ENCODE results near the gene KAZN.

- no peak for TF ChIP-seq REST (IDR thresholded peaks at IDR 0.05; ENCODE audit: low read depth)
- no peak for TF ChIP-seq EP300 (IDR thresholded peaks at IDR 0.05; ENCODE audit: borderline replicate concordance)
- TF ChIP-seq EGR1 (IDR thresholded peaks at IDR 0.05): no peak
- TF ChIP-seq RAD21 (IDR thresholded peaks at IDR 0.05; ENCODE audit: low read depth): no peak
- TF ChIP-seq MAX (IDR thresholded peaks at IDR 0.05): no peak
- TF ChIP-seq TAF1 (IDR thresholded peaks at IDR 0.05; ENCODE audit: low read depth): no peak
- no peak for TF ChIP-seq ZBTB7A (IDR thresholded peaks at IDR 0.05; ENCODE audit: low read depth)
- no peak for TF ChIP-seq NFIC (IDR thresholded peaks at IDR 0.05)
- TF ChIP-seq FOXM1 (IDR thresholded peaks at IDR 0.05; ENCODE audit: borderline replicate concordance, low read depth): no peak
- TF ChIP-seq YY1 (IDR thresholded peaks at IDR 0.05; ENCODE audit: low read depth): no peak
- TF ChIP-seq CEBPB (IDR thresholded peaks at IDR 0.05): no peak
- TF ChIP-seq CREB1 (IDR thresholded peaks at IDR 0.05; ENCODE audit: low read depth): no peak
- TF ChIP-seq USF1 (IDR thresholded peaks at IDR 0.05): no peak
Measured at GRCh38 chr1:14968251-14968851, 369.9 kb downstream of the KAZN start.
